ENCODE measurements around the gene ALLC.
"Not testable (repeated sequence)": the region's sequence is repeated elsewhere in the genome, so short reads cannot be mapped to it uniquely, and the experiment has no call there.

Gene ALLC

DNA sequence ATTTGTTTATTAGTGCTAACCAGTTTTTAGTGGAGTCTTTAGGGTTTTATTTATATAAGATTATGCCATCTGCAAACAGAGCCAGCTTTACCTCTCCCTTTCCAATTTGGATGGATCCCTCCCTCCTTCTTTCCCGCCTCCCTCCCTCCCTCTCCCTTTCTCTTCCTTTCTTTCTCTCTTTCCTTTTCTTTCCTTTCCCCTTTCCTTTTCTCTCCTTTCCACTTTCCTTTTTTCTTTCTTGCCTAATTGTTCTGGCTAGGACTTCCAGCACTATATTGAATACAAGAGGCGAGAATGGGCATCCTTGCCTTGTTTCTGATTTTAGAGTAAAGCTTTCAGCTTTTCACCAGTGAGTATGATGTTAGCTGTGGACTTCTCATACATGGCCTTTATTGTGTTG is 39.0 kb upstream of the ALLC start:
- FAIRE-seq: no peak
- no peak for DNase-seq (ENCODE audit: insufficient read length, low spot score)
- no peak for TF ChIP-seq POLR2A (IDR thresholded peaks at IDR 0.05; ENCODE audit: low read depth, low read length)

DNA sequence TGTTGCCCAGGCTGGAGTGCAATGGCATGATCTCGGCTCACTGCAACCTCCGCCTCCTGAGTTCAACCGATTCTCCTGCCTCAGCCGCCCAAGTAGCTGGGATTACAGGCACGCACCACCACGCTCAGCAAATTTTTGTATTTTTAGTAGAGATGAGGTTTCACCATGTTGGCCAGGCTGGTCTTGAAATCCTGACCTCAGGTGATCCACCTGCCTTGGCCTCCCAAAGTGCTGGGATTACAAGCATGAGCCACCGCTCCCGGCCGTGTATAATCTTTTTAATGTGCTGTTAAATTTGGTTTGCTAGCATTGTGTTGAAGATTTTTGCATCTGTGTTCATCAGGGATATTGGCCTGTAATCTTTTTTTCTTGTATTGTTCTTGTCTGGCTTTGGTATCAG is 38.3 kb upstream of the ALLC start:
- not testable (repeated sequence) for DNase-seq (ENCODE audit: insufficient read length, low spot score); FAIRE-seq

DNA sequence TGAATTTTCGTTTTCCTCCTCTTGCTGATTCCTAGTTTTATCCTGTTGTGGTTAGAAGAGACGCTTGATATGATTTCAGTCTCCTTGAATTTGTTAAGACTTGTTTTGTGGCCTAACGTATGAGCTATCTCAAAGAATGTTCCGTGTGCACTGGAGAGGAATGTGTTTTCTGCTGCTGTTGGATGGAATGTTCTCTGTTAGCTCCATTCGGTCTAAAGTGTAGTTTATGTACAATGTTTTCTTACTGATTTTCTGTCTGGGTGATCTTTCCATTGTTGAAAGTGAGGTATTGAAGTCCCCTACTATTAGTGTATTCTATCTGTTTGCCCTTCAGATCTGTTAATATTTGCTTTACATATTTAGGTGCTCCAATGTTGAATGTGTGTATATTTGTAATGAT is 37.2 kb upstream of the ALLC start:
- no peak for TF ChIP-seq POLR2A (IDR thresholded peaks at IDR 0.05; ENCODE audit: low read depth, low read length)
- no peak for FAIRE-seq
- no peak for DNase-seq (ENCODE audit: insufficient read length, low spot score)

DNA sequence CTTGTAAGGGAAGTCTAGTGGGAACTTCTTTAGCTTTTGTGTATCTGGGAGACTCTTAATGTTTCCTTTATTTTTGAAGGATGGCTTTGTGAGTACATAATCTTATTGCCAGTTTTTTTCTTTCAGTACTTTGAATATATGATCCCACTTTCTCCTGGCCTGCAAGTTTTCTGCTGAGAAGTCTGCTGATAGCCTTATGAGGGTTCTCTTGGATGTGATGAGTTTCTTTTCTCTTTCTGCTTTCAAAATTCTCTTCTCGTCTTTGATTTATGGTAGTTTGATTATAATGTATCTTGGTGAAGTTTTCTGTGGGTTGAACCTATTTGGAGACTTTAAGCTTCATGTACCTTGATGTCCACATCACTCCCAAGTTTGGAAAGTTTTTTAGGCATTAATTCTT is 35.0 kb upstream of the ALLC start:
- DNase-seq (ENCODE audit: insufficient read length, low spot score) (no peak), FAIRE-seq (no peak)
- TF ChIP-seq POLR2A (IDR thresholded peaks at IDR 0.05; ENCODE audit: low read depth, low read length): no peak

DNA sequence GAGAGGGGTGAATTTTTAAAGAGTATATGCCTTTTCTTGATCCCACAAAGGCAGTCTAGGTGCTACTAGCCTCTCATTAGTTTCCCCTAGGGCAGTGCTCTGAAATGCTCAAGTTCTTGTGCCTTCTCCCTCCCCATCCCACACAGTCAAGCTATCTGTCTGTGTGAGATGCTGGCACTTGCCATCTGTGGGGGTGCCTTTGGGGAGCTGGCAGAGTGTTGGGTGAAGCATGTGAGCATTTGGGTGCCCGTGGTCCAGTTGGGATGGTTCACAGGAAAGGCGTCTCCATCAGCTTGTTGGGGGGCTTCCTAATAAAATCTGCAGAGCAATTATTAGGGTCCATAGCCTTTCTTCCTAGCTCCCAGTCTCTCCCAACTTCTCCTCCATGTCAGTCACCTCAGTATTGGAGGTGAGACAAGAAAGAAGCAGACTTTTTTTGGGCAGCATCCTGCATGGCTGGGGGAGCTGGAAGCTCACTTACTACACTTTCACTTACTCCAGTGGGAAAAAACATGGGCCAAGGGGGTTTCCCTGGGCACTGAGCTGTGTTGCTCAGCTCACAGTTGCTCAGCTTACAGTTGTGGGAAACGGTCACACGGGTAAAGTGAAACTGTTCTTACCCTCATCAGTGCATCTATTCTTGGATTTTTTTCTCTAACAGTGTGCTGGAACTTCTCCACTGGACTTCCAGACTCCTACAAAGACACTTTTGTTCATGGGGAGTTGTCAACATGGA is 33.8 kb upstream of the ALLC start:
- FAIRE-seq (no peak), DNase-seq (ENCODE audit: insufficient read length, low spot score) (no peak)
- TF ChIP-seq POLR2A (IDR thresholded peaks at IDR 0.05; ENCODE audit: low read depth, low read length): no peak

DNA sequence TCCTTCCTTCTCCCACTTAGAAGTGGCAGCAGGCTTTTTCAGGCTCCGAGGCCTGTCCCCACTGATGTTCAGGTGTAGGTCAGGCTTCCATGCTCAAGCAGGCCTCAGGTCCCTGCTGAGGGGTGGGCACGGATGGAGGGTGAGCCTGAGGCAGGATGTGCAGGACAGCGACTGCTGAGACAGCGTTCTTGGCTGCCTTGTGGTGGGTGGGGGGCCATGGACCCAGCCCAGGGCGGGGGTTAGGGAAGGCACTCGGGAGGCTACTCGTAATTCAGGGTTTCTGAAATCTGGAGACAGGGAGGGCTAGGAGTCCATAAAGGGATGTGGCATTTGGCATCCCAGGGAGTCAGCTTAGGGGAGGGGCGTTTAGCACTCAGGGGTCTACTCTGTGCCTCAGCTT is 32.8 kb upstream of the ALLC start:
- FAIRE-seq (no peak), DNase-seq (ENCODE audit: insufficient read length, low spot score) (no peak)
- TF ChIP-seq POLR2A (IDR thresholded peaks at IDR 0.05; ENCODE audit: low read depth, low read length): no peak

DNA sequence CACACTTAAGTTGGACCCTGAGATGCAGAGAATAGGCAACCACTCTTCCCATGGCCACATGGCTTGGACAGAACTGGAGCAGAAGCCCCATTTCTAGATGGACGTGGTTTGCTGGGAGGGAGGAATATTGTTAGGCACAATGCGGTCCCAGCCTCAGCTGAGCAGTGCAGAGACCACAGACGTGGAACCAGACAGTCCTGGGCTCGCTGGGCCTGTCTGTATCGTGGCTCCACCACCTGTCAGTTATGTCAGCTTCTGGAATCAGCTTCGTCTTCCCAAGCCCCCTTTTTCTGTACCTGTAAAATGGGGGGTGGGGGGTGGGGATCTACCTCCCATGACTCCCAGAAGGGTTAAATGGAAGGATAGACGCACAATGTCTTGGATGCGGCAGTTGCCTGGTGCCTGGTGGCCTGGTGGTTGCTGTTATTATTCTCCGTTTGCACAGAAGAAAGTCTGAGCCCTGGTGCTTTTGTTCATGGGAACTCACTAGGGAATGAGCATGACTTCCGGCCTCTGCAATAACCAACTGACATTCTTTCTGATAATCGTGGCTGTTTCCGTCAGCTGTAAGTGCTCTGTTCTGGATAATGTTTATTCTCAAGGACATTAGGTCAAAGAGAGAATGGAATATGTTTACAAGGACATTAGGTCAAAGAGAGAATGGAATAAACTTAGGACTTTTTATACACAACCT is 31.7 kb upstream of the ALLC start:
- DNase-seq (ENCODE audit: insufficient read length, low spot score): no peak
- FAIRE-seq: no peak
- TF ChIP-seq POLR2A (IDR thresholded peaks at IDR 0.05; ENCODE audit: low read depth, low read length): no peak

DNA sequence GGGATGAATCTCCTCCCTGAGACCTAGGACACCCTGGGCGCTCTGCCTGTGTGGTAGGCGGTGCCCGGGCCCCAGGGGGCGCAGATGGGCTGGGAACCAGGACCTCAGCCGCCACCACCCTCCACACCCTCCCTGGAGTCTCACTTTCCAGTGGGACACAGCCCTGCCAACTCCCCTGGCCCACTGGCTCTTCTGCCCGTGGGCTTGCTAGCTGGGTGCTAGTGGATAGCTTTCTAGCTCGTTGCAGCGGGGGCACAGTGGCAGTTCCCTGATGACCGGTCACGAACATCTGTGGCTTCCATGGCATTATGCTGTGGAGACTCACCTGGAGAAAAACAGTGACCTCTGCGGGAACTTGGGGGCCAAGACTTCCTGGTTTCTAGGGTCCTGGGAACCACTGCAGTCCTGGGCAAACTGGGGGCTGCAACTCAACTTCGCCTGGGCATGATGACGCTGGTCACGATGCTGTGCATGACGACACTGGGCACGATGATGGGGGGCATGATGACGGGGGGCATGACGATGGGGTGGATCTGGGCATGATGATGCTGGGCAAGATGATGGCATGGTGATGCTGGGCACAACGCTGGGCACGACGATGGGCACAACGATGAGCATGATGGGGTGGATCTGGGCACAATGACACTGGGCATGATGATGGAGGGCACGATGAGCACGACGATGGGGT is 31.0 kb upstream of the ALLC start:
- TF ChIP-seq POLR2A (IDR thresholded peaks at IDR 0.05; ENCODE audit: low read depth, low read length): no peak
- no peak for DNase-seq (ENCODE audit: insufficient read length, low spot score)
- FAIRE-seq: no peak

DNA sequence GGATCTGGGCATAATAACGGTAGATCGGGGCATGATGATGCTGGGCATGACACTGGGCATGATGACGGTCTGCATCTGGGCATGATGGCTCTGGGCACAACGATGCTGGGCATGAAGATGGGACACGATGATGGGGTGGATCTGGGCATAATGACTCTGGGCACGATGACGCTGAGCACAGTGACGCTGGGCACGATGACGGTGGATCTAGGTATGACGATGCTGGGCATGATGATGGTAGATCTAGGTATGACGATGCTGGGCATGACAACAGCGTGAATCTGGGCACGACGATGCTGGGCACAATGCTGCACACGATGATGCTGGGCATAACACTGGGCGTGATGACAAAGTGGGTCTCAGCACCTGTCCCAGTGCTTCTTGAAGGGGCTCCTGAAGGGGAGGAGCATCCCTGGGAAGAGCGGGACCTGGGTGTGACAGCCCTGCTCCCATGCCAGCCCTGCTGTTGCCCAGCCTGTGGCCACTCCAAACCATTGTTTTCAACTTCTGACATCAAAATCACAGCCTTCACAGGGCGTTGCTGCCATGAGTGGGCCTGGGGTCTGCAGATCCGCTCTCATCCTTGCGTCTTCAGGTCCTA is 30.4 kb upstream of the ALLC start:
- FAIRE-seq (no peak), DNase-seq (ENCODE audit: insufficient read length, low spot score) (no peak)
- no peak for TF ChIP-seq POLR2A (IDR thresholded peaks at IDR 0.05; ENCODE audit: low read depth, low read length)

DNA sequence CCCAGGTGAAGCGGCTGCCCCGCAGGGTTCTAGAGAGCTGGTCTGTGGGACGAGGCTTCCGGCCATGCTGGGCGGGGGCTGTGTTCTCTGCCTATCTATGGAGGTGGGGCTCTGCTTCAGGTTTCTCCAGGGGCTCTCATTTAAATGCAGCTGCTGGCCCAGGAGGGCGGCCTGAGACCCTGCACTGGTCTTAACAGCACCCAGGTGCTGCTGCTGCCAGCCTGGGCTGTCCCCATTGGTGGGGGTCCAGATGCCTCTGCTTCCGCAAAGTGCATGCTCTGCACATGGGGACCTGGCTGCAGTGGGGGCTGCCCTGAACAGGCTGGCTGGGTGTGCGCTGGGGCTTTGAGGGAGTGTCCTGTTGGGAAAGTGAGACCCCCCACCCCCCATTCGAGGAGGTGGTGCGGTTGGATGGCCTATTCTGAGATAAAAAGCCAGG is 29.7 kb upstream of the ALLC start:
- no peak for TF ChIP-seq POLR2A (IDR thresholded peaks at IDR 0.05; ENCODE audit: low read depth, low read length)
- DNase-seq (ENCODE audit: insufficient read length, low spot score) (no peak), FAIRE-seq (no peak)

DNA sequence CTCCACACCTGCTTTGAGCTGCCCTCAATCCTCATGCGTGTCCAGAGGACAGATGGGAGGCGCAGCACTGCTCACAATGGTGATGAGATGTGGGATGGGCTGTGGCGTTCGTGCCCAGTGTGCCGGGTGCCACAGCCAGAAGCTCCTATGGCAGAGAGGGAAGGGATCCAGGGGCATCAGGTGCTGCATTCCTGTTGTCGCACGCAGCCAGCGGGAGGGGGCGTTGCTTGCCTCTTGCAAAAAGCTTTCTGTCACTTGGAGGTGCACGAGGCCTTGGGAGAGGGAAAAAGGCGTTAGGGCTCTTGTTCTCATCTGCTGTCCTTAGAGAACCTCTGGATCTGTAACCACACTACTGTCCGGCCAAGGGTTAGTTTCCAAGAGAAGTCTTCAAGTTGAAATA is 29.2 kb upstream of the ALLC start:
- FAIRE-seq: no peak
- DNase-seq (ENCODE audit: insufficient read length, low spot score): no peak
- TF ChIP-seq POLR2A (IDR thresholded peaks at IDR 0.05; ENCODE audit: low read depth, low read length): no peak

DNA sequence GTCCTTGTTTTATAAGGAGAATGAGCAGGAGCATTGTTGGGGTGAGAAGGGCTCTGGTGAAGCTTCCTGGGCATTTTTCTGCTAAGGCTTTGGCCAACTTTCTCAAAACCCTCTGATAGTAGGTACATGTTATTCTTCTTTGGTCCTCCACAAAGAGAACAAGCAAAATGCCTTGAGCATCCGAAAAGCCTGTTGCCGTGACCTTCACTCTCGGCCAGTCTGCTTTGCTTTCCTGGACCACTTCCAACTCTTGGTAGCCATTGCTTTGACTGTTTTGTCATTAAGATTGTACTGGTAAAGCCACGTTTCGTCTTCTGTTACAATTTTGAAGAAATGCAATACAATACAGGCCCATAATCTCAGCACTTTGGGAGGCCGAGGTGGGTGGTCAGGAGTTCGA is 27.4 kb upstream of the ALLC start:
- no peak for TF ChIP-seq POLR2A (IDR thresholded peaks at IDR 0.05; ENCODE audit: low read depth, low read length)
- DNase-seq (ENCODE audit: insufficient read length, low spot score) (no peak), FAIRE-seq (no peak)

DNA sequence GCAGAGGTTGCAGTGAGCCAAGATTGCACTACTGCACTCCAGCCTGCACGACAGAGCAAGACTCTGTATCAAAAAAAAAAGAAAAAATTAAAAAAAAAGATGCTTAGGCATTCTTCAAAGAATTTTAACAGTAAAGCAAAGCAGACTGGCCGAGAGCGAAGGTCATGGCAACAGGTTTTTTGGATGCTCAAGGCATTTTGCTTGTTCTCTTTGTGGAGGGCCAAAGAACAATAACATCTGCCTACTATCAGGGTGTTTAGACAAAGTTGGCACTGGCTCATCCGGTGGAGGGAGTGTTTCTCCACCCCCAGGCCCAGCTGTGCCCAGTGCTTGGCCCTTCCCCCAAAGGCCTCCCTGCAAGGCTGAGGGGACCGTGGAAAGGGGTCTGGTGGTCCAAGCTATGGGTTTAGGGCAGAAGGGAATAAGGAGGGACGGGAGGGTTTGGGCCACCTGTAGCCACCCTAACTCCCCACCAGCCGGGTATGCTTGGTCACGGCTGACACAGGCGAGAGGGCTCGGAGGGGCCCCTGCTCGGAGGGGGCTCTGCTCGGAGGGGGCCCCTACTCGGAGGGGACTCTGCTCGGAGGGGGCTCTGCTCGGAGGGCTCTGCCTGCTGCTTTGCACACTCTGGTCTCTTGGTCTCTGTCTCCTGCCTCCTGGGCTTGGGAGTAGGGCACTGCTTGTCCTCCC is 26.7 kb upstream of the ALLC start:
- DNase-seq (ENCODE audit: insufficient read length, low spot score): no peak
- FAIRE-seq: no peak
- TF ChIP-seq POLR2A (IDR thresholded peaks at IDR 0.05; ENCODE audit: low read depth, low read length): no peak

Data from H54 (cell line).